PC-9 (cell line): ENCODE measurements around the gene CERCAM. TPM values are rescaled to one million over a fixed set of nuclear protein-coding genes. Genes with fewer than 3 reads are reported as not detected.

Source experiments
- BruUV-seq: library from RNA; stranded (reverse); fragments of 400-500 nt; replicated peaks from 2 replicates; lab custom pipeline; 2021; lab: Mats Ljungman, UMichigan
- CTCF ChIA-PET: fragments of 300-600 bp; sonication (Branson Sonifier 250); formaldehyde crosslinking; loops from one replicate; lab custom pipeline; 2022; ENCODE audit warnings: antibody characterized with exemption; lab: Charles Lee
- POLR2A ChIA-PET: fragments of 300-600 bp; sonication (Branson Sonifier 250); formaldehyde crosslinking; loops from one replicate; lab custom pipeline; 2022; ENCODE audit warnings: antibody characterized with exemption; ENCODE audit not compliant: unreplicated experiment; lab: Charles Lee
- DNase-seq, 2 experiments: peaks; one replicate each; pipeline versions ENCODE4 v3.0.0 to v3.0.0-alpha.2; 2015 to 2022; ENCODE audit warnings: mixed read lengths in 1 of 2
- H2AFZ ChIP-seq: fragments of 200-600 bp; sonication (generic); 2 replicates; pipeline ENCODE4 v1.8.1; 2017; ENCODE audit warnings: antibody characterized with exemption
- H3F3A ChIP-seq: fragments of 200-600 bp; sonication (generic); 2 replicates; pipeline ENCODE4 v1.8.1; 2017; ENCODE audit warnings: antibody characterized with exemption, mild to moderate bottlenecking, low read depth; ENCODE audit not compliant: insufficient read depth
- H3K27ac ChIP-seq: fragments of 200-600 bp; sonication (generic); 2 replicates; pipeline ENCODE4 v1.6.1; 2016; ENCODE audit warnings: mixed run types
- H3K27me3 ChIP-seq: fragments of 200-600 bp; sonication (generic); 2 replicates; pipeline ENCODE4 v1.6.1; 2016; ENCODE audit warnings: low read depth, mixed run types; ENCODE audit not compliant: insufficient read depth
- H3K36me3 ChIP-seq: fragments of 200-600 bp; sonication (generic); 2 replicates; pipeline ENCODE4 v1.6.1; 2016; ENCODE audit warnings: low read depth, mixed run types
- H3K4me1 ChIP-seq: fragments of 200-600 bp; sonication (generic); replicated peaks from 2 replicates; pipeline ENCODE4 v1.6.1; 2016; ENCODE audit warnings: mixed run types; ENCODE audit not compliant: insufficient read depth
- H3K4me2 ChIP-seq: fragments of 200-600 bp; sonication (generic); 2 replicates; pipeline ENCODE4 v1.6.1; 2017; ENCODE audit warnings: mixed run types
- H3K4me3 ChIP-seq: fragments of 200-600 bp; sonication (generic); 2 replicates; pipeline ENCODE4 v1.6.1; 2016; ENCODE audit warnings: mixed run types
- H3K79me2 ChIP-seq: fragments of 200-600 bp; sonication (generic); 2 replicates; pipeline ENCODE4 v1.6.1; 2017; ENCODE audit warnings: low read depth, mixed run types
- H3K9me2 ChIP-seq: fragments of 200-600 bp; sonication (generic); 2 replicates; pipeline ENCODE4 v1.8.1; 2017; ENCODE audit warnings: mild to moderate bottlenecking; ENCODE audit not compliant: insufficient read depth
- H3K9me3 ChIP-seq: fragments of 200-600 bp; sonication (generic); 2 replicates; pipeline ENCODE4 v1.8.1; 2016; ENCODE audit warnings: low read depth; ENCODE audit not compliant: insufficient read depth
- H4K20me1 ChIP-seq: fragments of 200-600 bp; sonication (generic); 2 replicates; pipeline ENCODE4 v1.8.1; 2017; ENCODE audit not compliant: insufficient read depth
- CTCF ChIP-seq: fragments of 200-600 bp; sonication (generic); conservative IDR thresholded peaks from 2 replicates; pipeline ENCODE4 v1.6.1; 2017; ENCODE audit warnings: mixed run types, antibody characterized with exemption, mild to moderate bottlenecking, moderate library complexity
- EZH2 ChIP-seq: fragments of 200-600 bp; sonication (generic); IDR thresholded peaks from 2 replicates; pipeline ENCODE4 v1.8.0; 2017; ENCODE audit warnings: antibody characterized with exemption, low read depth
- intact Hi-C: fragments of 100-400 bp; cut with micrococcal nuclease; formaldehyde crosslinking; loops from one replicate; pipeline ENCODE4 v1.10.0; 2022; ENCODE audit not compliant: unreplicated experiment
- total RNA-seq: library from RNA; stranded (reverse); gene quantifications from 2 replicates; pipeline ENCODE4 v1.2.3, GENCODE V29; 2021

CERCAM gene
- total RNA-seq, 1 experiment from 2014 or later = 87.2 TPM

GRCh38 chr9:128383791-128384190 lies 36.9 kb upstream of the CERCAM start:
- intact Hi-C loops = no loop called here
- no peak overlapping the region for H2AFZ ChIP-seq
- no peaks in the 10 kb centered on the region for H4K20me1 ChIP-seq
- H3K9me2 ChIP-seq = no peaks in the 10 kb centered on the region
- TF ChIP-seq CTCF (no peak), EZH2 (no peak)
- no peak overlapping the region for H3K4me2 ChIP-seq
- no peaks in the 10 kb centered on the region for H3K79me2 ChIP-seq
- H3K27me3 ChIP-seq = no peaks in the 10 kb centered on the region
- H3K4me3 ChIP-seq = no peak overlapping the region
- ChIA-PET CTCF (no interaction called here), POLR2A (no interaction called here)
- no peaks in the 10 kb centered on the region for H3K9me3 ChIP-seq
- DNase-seq = no peak
- H3K36me3 ChIP-seq = no peaks in the 10 kb centered on the region
- H3F3A ChIP-seq = no peaks in the 10 kb centered on the region
- no peak overlapping the region for H3K27ac ChIP-seq
- no peaks in the 10 kb centered on the region for H3K4me1 ChIP-seq
- BruUV-seq = no TSS peak

DNA sequence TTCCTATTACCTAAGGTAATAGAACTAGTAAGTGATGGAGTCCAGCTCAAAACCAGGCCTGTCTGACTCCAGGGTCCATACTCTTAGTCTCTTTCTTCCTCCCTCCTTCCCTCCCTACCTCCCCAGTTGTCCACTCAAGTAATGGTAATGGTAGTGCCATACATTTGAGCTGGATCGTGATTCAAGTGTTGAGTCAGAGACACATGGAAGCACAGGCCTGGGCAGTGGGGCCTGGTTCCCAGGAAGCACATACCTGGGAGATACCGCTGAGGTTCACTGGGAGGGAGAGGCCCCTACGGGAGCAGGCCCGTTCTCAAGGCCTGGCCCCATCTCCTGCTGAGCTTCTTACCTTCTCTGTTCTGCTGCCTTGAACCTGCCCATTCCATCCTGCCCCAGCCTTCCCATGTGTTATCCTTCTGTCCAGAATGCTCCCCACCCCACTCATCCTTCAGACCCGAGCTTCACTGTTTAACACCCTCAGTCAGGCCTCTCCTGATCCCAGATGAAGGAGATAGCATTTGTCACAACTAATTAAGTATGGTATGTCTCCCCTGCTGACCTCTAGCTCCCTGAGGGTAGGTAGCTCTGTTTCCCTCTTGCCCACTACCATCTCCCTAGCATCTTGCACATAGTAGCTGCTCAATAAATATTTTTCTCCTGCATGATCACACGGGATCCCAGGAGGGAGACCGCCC lies 35.7 kb upstream of the CERCAM start:
- no peaks in the 10 kb centered on the region for H3K27me3 ChIP-seq

More for the DNA sequence above, 35.7 kb upstream of the CERCAM start:
- Histone ChIP-seq H3K4me3 (no peak overlapping the region), H3K4me1 (no peaks in the 10 kb centered on the region), H3K79me2 (no peaks in the 10 kb centered on the region), H3K4me2 (no peak overlapping the region), H3F3A (no peaks in the 10 kb centered on the region), H3K27ac (no peak overlapping the region), H4K20me1 (no peaks in the 10 kb centered on the region), H3K9me3 (no peaks in the 10 kb centered on the region), H3K9me2 (no peaks in the 10 kb centered on the region), H3K36me3 (no peaks in the 10 kb centered on the region), H2AFZ (no peak overlapping the region)
- POLR2A ChIA-PET = no interaction called here
- CTCF ChIA-PET = no interaction called here
- no peak for DNase-seq
- intact Hi-C loops = no loop called here
- TF ChIP-seq EZH2 (no peak), CTCF (no peak)
- no TSS peak for BruUV-seq
